C4-2B (cell line): ENCODE data around the gene SERP2.

ENCODE experiments used
- ZFX ChIP-seq: fragments of 450-650 bp; IDR thresholded peaks from 2 replicates; pipeline ENCODE4 v1.6.1; 2017
- TF ChIP-seq, protein P1 (sequence below): fragments of 450-650 bp; conservative IDR thresholded peaks from 2 replicates; pipeline ENCODE4 v1.5.1; 2017; ENCODE audit warnings: mild to moderate bottlenecking

DNA sequence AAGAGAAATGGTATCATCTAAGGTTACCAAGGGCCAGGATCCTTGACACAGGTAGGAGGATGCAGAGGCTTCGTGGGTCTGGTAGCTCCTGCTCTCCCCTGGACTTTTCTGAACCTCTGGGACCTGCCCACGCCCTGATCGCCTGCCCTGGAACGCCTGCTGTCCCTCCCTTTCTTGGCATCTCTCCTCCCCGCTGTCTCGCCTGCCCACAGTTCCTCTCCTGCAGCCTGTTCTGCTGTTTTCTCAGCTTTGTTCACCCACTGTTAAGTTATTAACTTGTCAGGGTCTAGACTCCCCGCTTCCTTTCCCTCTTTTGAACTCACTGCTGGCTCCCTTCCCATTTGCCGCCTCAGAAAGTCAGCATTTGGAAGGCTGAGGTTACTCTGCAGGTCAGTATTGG lies 19.8 kb downstream of the SERP2 start:
- TF ChIP-seq, protein P1, sequence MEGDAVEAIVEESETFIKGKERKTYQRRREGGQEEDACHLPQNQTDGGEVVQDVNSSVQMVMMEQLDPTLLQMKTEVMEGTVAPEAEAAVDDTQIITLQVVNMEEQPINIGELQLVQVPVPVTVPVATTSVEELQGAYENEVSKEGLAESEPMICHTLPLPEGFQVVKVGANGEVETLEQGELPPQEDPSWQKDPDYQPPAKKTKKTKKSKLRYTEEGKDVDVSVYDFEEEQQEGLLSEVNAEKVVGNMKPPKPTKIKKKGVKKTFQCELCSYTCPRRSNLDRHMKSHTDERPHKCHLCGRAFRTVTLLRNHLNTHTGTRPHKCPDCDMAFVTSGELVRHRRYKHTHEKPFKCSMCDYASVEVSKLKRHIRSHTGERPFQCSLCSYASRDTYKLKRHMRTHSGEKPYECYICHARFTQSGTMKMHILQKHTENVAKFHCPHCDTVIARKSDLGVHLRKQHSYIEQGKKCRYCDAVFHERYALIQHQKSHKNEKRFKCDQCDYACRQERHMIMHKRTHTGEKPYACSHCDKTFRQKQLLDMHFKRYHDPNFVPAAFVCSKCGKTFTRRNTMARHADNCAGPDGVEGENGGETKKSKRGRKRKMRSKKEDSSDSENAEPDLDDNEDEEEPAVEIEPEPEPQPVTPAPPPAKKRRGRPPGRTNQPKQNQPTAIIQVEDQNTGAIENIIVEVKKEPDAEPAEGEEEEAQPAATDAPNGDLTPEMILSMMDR = no peak
- no peak for TF ChIP-seq ZFX
